CD14-positive monocyte (primary cell): Measurements from ENCODE around the gene BRD2. TPM values are rescaled to one million over a fixed set of nuclear protein-coding genes. Genes with fewer than 3 reads are reported as not detected.

Experiments used
- DNase-seq, 3 donors: peaks; one replicate each; pipeline ENCODE4 v3.0.0-alpha.2; 2011 to 2022
- H2AFZ ChIP-seq: 2 replicates; pipeline ENCODE4 v1.6.0; 2012; ENCODE audit warnings: mild to moderate bottlenecking, low read depth, low read length, inconsistent platforms; ENCODE audit not compliant: insufficient read depth, poor library complexity, severe bottlenecking
- H3K27ac ChIP-seq, 2 donors: 1 replicate in 1 of 2; 2 replicates in 1 of 2; pipeline ENCODE4 v1.5.1; 2012 to 2013; ENCODE audit warnings: low read length in 2 of 2, control low read depth in 1 of 2, inconsistent platforms in 1 of 2, low read depth in 1 of 2, mild to moderate bottlenecking in 1 of 2
- H3K27me3 ChIP-seq, 2 donors: one replicate each; pipeline versions ENCODE4 v1.6.0 to v1.6.1; 2011 to 2013; ENCODE audit warnings: low read length in 2 of 2; ENCODE audit not compliant: control insufficient read depth in 2 of 2, insufficient read depth in 2 of 2
- H3K36me3 ChIP-seq, 2 donors: replicated peaks in 1 of 2; 1 replicate in 1 of 2; 2 replicates in 1 of 2; pipeline versions ENCODE4 v1.5.1 to v1.6.1; 2012 to 2013; ENCODE audit warnings: low read length in 2 of 2, control low read depth in 1 of 2, inconsistent platforms in 1 of 2, mild to moderate bottlenecking in 1 of 2; ENCODE audit not compliant: insufficient read depth in 2 of 2, control insufficient read depth in 1 of 2
- H3K4me1 ChIP-seq, 2 donors: 1 replicate in 1 of 2; 2 replicates in 1 of 2; pipeline versions ENCODE4 v1.5.1 to v1.6.1; 2012 to 2013; ENCODE audit warnings: low read length in 2 of 2, control low read depth in 1 of 2, inconsistent platforms in 1 of 2, mild to moderate bottlenecking in 1 of 2, moderate library complexity in 1 of 2; ENCODE audit not compliant: insufficient read depth in 2 of 2, control insufficient read depth in 1 of 2
- H3K4me2 ChIP-seq: replicated peaks from 2 replicates; pipeline ENCODE3; 2012; ENCODE audit warnings: low read length, moderate library complexity, mild to moderate bottlenecking; ENCODE audit not compliant: poor library complexity, severe bottlenecking; ENCODE audit errors: extremely low read depth
- H3K4me3 ChIP-seq, 3 experiments: fragments of 200-600 bp in 1 of 3; sonication (generic) in 1 of 3; replicated peaks in 1 of 3; 1 replicate in 2 of 3; 2 replicates in 1 of 3; pipeline ENCODE4 v1.5.1; 2011 to 2013; ENCODE audit warnings: low read length in 3 of 3, mild to moderate bottlenecking in 3 of 3, control low read depth in 2 of 3, low read depth in 2 of 3, inconsistent platforms in 1 of 3, moderate library complexity in 1 of 3
- H3K79me2 ChIP-seq: 2 replicates; pipeline ENCODE4 v1.6.0; 2012; ENCODE audit warnings: mild to moderate bottlenecking, control low read depth, inconsistent platforms, low read length, moderate library complexity; ENCODE audit not compliant: insufficient read depth
- H3K9ac ChIP-seq: 2 replicates; pipeline ENCODE4 v1.6.0; 2017; ENCODE audit warnings: low read length, mild to moderate bottlenecking; ENCODE audit not compliant: insufficient read depth, poor library complexity, severe bottlenecking
- H3K9me3 ChIP-seq, 2 donors: replicated peaks in 1 of 2; 1 replicate in 1 of 2; 2 replicates in 1 of 2; pipeline versions ENCODE4 v1.5.1 to v1.6.1; 2012 to 2013; ENCODE audit warnings: low read length in 2 of 2, control low read depth in 1 of 2; ENCODE audit not compliant: control insufficient read depth in 1 of 2, insufficient read depth in 1 of 2
- H4K20me1 ChIP-seq: 2 replicates; pipeline ENCODE4 v1.6.0; 2012; ENCODE audit warnings: mild to moderate bottlenecking, low read length, control low read depth, moderate library complexity; ENCODE audit not compliant: insufficient read depth
- H3K27ac Mint-ChIP-seq, 7 donors: one replicate each; pipeline ENCODE4 v1.8.0; 2020; ENCODE audit warnings: mild to moderate bottlenecking in 7 of 7, mixed read lengths in 7 of 7, moderate library complexity in 6 of 7, inconsistent platforms in 2 of 7
- H3K27me3 Mint-ChIP-seq, 3 donors: one replicate each; pipeline ENCODE4 v1.8.0; 2021 to 2022; ENCODE audit warnings: low read depth in 3 of 3, mild to moderate bottlenecking in 3 of 3, mixed read lengths in 3 of 3, moderate library complexity in 3 of 3, inconsistent platforms in 1 of 3
- H3K36me3 Mint-ChIP-seq, 2 donors: one replicate each; pipeline ENCODE4 v1.8.0; 2020; ENCODE audit warnings: mixed read lengths in 2 of 2, inconsistent platforms in 1 of 2, mild to moderate bottlenecking in 1 of 2
- H3K4me1 Mint-ChIP-seq: one replicate; pipeline ENCODE4 v1.8.0; 2020; ENCODE audit warnings: mild to moderate bottlenecking, mixed read lengths
- H3K4me3 Mint-ChIP-seq, 2 donors: one replicate each; pipeline ENCODE4 v1.8.0; 2020; ENCODE audit warnings: mild to moderate bottlenecking in 2 of 2, mixed read lengths in 2 of 2, moderate library complexity in 1 of 2
- H3K9me3 Mint-ChIP-seq, 7 donors: one replicate each; pipeline ENCODE4 v1.8.0; 2020 to 2022; ENCODE audit warnings: mixed read lengths in 7 of 7, mild to moderate bottlenecking in 6 of 7, moderate library complexity in 6 of 7, inconsistent platforms in 2 of 7
- CTCF ChIP-seq: fragments of 200-600 bp; IDR thresholded peaks from one replicate; pipeline ENCODE4 v1.8.0; 2022; ENCODE audit warnings: antibody characterized with exemption, mild to moderate bottlenecking
- WGBS: methylation state at CpG from one replicate; pipeline ENCODE4 v1.1.5; 2013; ENCODE audit warnings: missing lambda C conversion rate; ENCODE audit not compliant: insufficient coverage; 5-methylcytosine and 5-hydroxymethylcytosine counted together
- intact Hi-C, 2 donors: fragments of 100-400 bp; cut with micrococcal nuclease; formaldehyde crosslinking; loops; one replicate each; pipeline versions ENCODE4 v1.15.0 to v1.15.1; 2023
- polyA plus RNA-seq, 3 donors: library from polyadenylated mRNA; depleted of rRNA in 1 of 3; unstranded in 2 of 3; stranded (reverse) in 1 of 3; fragments of 300-500 nt in 2 of 3; fragments of >200 nt in 1 of 3; fragmentation: Illumina TruSeq in 2 of 3; gene quantifications; 1 replicate in 2 of 3; 2 replicates in 1 of 3; pipeline ENCODE4 v1.2.3, GENCODE V29; 2012 to 2021

BRD2 gene
- polyA plus RNA-seq, 3 donors: 9.6 to 475 (median 21.7) TPM

- no peak overlapping the region for H3K4me3 Mint-ChIP-seq
- H3K4me1 Mint-ChIP-seq: peaks cover 93% of the 10 kb centered on the region
- peaks cover 14 to 26% of the 10 kb centered on the region in 2 donors for H3K36me3 ChIP-seq
- no peaks in the 10 kb centered on the region for H4K20me1 ChIP-seq
- no peak overlapping the region for H3K4me2 ChIP-seq
- H3K27me3 ChIP-seq: no peaks in the 10 kb centered on the region
- H3K9me3 ChIP-seq: no peaks in the 10 kb centered on the region
- no peak overlapping the region for H3K4me3 ChIP-seq
- peaks cover 75% of the 10 kb centered on the region for H3K79me2 ChIP-seq
- TF ChIP-seq CTCF: peak; percentile 52
- no peak overlapping the region for H3K9ac ChIP-seq
- intact Hi-C loops: no loop called here
- peak; percentile 38 to 66 (median 52) for DNase-seq
- H3K4me1 ChIP-seq: peaks cover 91 to 95% of the 10 kb centered on the region in 2 donors
- peak overlapping the region in 4 of 7 donors; percentile 37 to 68 (median 55) for H3K27ac Mint-ChIP-seq
- H2AFZ ChIP-seq: no peak overlapping the region
- H3K27me3 Mint-ChIP-seq: peaks cover 0 to 4% (median 2%) of the 10 kb centered on the region in 3 donors
- whole genome bisulfite sequencing: 76% methylated on average over 3 of the region's 11 CpGs
- peaks cover 0 to 1% (median 0%) of the 10 kb centered on the region in 7 donors for H3K9me3 Mint-ChIP-seq
- peak overlapping the region in 1 of 2 donors; percentile 89 for H3K27ac ChIP-seq
- peaks cover 34 to 35% of the 10 kb centered on the region in 2 donors for H3K36me3 Mint-ChIP-seq
Measured at GRCh38 chr6:32947552-32948465, 20.6 kb upstream of the BRD2 start.

GRCh38 chr6:32949113-32949512 is 19.3 kb upstream of the BRD2 start:
- Histone ChIP-seq H3K27me3 (no peaks in the 10 kb centered on the region), H4K20me1 (no peaks in the 10 kb centered on the region), H3K27ac (peak overlapping the region in 1 of 2 donors; percentile 25), H3K79me2 (peaks cover 69% of the 10 kb centered on the region), H3K4me1 (peaks cover 87 to 92% of the 10 kb centered on the region in 2 donors), H3K9ac (no peak overlapping the region), H3K4me2 (no peak overlapping the region), H2AFZ (no peak overlapping the region), H3K36me3 (peaks cover 14 to 26% of the 10 kb centered on the region in 2 donors), H3K9me3 (no peaks in the 10 kb centered on the region), H3K4me3 (no peak overlapping the region)
- WGBS: 100% methylated on average over 6 of the region's 9 CpGs
- H3K27ac Mint-ChIP-seq: peak overlapping the region in 4 of 7 donors; percentile 26 to 72 (median 61)
- peaks cover 0 to 1% (median 0%) of the 10 kb centered on the region in 7 donors for H3K9me3 Mint-ChIP-seq
- intact Hi-C loops: no loop called here
- peaks cover 0 to 4% (median 0%) of the 10 kb centered on the region in 3 donors for H3K27me3 Mint-ChIP-seq
- DNase-seq: no peak
- no peak overlapping the region for H3K4me3 Mint-ChIP-seq
- peaks cover 92% of the 10 kb centered on the region for H3K4me1 Mint-ChIP-seq
- no peak for TF ChIP-seq CTCF
- H3K36me3 Mint-ChIP-seq: peaks cover 32 to 34% of the 10 kb centered on the region in 2 donors
